ENCODE results near the gene XYLT1.

DNA sequence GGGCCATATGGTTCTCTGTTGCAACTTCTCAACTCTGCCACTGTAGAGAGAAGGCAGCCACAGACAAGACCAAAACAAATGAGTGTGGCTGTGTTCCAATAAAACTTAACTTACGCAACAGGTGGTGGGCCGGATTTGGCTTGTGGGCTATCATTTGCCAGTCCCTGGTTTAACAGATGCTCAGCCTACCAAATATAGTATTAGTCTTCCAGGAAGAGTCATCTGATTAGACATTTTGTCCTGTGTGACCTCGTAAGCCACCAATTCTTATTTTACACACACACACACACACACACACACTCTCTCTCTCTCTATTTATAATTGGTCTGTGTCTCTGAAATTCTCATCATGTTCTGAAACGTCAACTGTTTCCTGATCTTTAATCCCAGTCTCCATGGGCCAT, 245.9 kb downstream of the XYLT1 start:
- TF ChIP-seq, protein P1, sequence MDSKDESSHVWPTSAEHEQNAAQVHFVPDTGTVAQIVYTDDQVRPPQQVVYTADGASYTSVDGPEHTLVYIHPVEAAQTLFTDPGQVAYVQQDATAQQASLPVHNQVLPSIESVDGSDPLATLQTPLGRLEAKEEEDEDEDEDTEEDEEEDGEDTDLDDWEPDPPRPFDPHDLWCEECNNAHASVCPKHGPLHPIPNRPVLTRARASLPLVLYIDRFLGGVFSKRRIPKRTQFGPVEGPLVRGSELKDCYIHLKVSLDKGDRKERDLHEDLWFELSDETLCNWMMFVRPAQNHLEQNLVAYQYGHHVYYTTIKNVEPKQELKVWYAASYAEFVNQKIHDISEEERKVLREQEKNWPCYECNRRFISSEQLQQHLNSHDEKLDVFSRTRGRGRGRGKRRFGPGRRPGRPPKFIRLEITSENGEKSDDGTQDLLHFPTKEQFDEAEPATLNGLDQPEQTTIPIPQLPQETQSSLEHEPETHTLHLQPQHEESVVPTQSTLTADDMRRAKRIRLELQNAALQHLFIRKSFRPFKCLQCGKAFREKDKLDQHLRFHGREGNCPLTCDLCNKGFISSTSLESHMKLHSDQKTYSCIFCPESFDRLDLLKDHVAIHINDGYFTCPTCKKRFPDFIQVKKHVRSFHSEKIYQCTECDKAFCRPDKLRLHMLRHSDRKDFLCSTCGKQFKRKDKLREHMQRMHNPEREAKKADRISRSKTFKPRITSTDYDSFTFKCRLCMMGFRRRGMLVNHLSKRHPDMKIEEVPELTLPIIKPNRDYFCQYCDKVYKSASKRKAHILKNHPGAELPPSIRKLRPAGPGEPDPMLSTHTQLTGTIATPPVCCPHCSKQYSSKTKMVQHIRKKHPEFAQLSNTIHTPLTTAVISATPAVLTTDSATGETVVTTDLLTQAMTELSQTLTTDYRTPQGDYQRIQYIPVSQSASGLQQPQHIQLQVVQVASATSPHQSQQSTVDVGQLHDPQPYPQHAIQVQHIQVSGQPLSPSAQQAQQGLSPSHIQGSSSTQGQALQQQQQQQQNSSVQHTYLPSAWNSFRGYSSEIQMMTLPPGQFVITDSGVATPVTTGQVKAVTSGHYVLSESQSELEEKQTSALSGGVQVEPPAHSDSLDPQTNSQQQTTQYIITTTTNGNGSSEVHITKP (tag by site-specific recombination; IDR thresholded peaks at IDR 0.05), result no peak
- TF ChIP-seq SALL2 (tag by site-specific recombination; IDR thresholded peaks at IDR 0.05; ENCODE audit: borderline replicate concordance) (no peak), YY1 (tag by site-specific recombination; IDR thresholded peaks at IDR 0.05) (no peak), ZNF558 (tag by site-specific recombination; IDR thresholded peaks at IDR 0.05) (no peak), RBAK (tag by site-specific recombination; IDR thresholded peaks at IDR 0.05) (no peak)
- TF ChIP-seq, protein P2, sequence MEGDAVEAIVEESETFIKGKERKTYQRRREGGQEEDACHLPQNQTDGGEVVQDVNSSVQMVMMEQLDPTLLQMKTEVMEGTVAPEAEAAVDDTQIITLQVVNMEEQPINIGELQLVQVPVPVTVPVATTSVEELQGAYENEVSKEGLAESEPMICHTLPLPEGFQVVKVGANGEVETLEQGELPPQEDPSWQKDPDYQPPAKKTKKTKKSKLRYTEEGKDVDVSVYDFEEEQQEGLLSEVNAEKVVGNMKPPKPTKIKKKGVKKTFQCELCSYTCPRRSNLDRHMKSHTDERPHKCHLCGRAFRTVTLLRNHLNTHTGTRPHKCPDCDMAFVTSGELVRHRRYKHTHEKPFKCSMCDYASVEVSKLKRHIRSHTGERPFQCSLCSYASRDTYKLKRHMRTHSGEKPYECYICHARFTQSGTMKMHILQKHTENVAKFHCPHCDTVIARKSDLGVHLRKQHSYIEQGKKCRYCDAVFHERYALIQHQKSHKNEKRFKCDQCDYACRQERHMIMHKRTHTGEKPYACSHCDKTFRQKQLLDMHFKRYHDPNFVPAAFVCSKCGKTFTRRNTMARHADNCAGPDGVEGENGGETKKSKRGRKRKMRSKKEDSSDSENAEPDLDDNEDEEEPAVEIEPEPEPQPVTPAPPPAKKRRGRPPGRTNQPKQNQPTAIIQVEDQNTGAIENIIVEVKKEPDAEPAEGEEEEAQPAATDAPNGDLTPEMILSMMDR (tag by site-specific recombination; IDR thresholded peaks at IDR 0.05), result no peak
- TF ChIP-seq, protein P3, sequence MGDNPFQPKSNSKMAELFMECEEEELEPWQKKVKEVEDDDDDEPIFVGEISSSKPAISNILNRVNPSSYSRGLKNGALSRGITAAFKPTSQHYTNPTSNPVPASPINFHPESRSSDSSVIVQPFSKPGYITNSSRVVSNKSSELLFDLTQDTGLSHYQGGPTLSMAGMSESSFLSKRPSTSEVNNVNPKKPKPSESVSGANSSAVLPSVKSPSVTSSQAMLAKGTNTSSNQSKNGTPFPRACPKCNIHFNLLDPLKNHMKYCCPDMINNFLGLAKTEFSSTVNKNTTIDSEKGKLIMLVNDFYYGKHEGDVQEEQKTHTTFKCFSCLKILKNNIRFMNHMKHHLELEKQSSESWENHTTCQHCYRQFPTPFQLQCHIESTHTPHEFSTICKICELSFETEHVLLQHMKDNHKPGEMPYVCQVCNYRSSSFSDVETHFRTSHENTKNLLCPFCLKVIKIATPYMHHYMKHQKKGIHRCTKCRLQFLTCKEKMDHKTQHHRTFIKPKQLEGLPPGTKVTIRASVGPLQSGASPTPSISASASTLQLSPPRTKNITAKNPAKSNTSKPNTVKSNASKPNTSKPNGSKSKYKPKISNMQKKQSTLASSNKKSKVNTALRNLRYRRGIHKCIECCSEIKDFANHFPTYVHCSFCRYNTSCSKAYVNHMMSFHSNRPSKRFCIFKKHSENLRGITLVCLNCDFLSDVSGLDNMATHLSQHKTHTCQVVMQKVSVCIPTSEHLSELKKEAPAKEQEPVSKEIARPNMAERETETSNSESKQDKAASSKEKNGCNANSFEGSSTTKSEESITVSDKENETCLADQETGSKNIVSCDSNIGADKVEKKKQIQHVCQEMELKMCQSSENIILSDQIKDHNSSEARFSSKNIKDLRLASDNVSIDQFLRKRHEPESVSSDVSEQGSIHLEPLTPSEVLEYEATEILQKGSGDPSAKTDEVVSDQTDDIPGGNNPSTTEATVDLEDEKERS (tag by site-specific recombination; IDR thresholded peaks at IDR 0.05), result no peak
- TF ChIP-seq, protein P4, sequence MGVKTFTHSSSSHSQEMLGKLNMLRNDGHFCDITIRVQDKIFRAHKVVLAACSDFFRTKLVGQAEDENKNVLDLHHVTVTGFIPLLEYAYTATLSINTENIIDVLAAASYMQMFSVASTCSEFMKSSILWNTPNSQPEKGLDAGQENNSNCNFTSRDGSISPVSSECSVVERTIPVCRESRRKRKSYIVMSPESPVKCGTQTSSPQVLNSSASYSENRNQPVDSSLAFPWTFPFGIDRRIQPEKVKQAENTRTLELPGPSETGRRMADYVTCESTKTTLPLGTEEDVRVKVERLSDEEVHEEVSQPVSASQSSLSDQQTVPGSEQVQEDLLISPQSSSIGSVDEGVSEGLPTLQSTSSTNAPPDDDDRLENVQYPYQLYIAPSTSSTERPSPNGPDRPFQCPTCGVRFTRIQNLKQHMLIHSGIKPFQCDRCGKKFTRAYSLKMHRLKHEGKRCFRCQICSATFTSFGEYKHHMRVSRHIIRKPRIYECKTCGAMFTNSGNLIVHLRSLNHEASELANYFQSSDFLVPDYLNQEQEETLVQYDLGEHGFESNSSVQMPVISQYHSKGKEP (tag by site-specific recombination; IDR thresholded peaks at IDR 0.05), result no peak
- TF ChIP-seq, protein P5, sequence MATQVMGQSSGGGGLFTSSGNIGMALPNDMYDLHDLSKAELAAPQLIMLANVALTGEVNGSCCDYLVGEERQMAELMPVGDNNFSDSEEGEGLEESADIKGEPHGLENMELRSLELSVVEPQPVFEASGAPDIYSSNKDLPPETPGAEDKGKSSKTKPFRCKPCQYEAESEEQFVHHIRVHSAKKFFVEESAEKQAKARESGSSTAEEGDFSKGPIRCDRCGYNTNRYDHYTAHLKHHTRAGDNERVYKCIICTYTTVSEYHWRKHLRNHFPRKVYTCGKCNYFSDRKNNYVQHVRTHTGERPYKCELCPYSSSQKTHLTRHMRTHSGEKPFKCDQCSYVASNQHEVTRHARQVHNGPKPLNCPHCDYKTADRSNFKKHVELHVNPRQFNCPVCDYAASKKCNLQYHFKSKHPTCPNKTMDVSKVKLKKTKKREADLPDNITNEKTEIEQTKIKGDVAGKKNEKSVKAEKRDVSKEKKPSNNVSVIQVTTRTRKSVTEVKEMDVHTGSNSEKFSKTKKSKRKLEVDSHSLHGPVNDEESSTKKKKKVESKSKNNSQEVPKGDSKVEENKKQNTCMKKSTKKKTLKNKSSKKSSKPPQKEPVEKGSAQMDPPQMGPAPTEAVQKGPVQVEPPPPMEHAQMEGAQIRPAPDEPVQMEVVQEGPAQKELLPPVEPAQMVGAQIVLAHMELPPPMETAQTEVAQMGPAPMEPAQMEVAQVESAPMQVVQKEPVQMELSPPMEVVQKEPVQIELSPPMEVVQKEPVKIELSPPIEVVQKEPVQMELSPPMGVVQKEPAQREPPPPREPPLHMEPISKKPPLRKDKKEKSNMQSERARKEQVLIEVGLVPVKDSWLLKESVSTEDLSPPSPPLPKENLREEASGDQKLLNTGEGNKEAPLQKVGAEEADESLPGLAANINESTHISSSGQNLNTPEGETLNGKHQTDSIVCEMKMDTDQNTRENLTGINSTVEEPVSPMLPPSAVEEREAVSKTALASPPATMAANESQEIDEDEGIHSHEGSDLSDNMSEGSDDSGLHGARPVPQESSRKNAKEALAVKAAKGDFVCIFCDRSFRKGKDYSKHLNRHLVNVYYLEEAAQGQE (tag by site-specific recombination; IDR thresholded peaks at IDR 0.05), result no peak

Measured in HEK293 (cell line).